NCI-H1092 treated with DMSO at 0.1 percent for 48 hours (cell line): ENCODE data around the gene RASGRP3.

Source experiments
- DNase-seq: peaks from one replicate; lab custom pipeline; 2025; lab: John Stamatoyannopoulos, UW

The RASGRP3 gene

DNA sequence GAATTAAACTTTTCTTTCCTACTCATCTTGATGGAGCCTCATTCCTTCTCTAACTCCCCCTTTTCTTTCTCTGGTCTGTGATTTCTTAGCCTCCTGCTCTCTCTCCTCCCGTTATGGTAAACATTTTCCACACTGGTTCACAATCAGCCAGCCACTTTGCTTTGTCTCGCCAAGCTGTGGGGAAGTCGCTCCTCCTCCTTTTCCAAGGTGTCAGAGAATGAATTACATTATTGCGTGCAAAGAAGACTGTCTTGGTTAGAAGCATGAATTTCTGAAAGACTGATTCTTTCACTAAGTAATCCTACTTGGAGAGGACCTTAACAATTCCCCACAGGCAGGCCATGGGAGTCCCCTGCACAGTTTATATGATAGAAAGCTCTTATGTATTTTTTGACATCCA lies 46.1 kb downstream of the RASGRP3 start:
- DNase-seq, result no peak

DNA sequence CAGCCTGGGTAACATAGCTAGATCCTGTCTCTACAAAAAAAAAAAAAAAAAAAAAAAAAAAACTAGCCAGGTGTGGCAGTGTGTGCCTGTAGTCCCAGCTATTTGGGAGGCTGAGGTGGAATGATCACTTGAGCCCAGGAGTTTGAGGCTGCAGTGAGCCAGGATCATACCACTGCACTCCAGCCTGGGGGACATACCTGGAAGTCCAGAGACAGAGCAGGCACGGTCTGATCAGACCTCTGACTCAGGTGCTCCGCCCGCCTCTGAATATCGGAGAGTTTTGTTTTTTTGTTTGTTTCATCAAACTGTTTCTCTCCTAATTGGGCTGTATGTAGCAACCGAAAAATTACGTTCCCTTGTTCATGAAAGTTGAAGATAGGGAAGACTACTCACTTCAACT lies 49.2 kb downstream of the RASGRP3 start:
- no peak for DNase-seq

DNA sequence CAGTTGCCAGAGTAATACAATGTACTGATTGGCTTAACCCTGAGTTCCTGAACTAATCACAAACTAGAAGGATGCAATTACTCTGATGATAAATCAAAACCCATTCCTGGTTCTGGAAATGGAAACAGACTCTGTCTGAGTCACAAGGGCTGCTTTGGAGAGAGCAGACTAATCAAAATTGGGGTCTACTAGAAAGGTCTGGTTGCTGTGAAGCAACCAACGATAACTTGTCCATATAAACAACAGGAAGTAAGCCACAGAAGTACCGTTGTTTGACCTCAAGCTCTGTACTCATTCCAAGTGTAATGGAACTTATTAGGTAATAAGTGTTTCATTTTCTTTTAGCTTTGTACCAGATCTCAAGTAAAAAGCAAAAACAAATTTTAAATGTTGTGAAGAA lies 49.7 kb downstream of the RASGRP3 start:
- DNase-seq, result no peak

GRCh38 chr2:33526921-33527320 lies 50.5 kb downstream of the RASGRP3 start:
- no peak for DNase-seq

DNA sequence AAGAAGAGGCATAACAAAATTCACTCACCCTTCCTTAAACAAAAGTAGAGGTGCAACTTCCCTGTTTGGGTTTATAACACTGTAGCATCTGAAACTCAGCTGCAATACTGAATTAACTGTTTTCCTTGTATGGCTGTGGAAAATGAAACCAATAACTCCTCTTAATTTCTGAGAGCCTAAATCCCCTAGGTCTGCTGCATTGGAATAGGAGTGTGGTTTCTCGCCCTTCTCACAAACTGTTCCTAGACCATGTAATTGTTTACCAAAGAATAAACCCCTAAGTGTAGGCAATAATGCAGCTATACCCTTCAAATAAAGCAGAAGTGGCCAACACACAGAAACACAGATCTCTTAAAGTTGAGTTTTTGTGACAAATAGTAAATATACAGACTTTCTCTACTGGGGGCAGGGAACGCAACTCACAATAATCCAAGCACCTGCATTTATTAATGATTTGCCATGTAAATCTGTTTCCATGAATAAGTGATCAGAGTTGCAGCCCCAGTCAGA lies 52.0 kb downstream of the RASGRP3 start:
- no peak for DNase-seq

- DNase-seq, result no peak
These were observed 53.5 kb downstream of the RASGRP3 start for GRCh38 chr2:33529771-33530481.

DNA sequence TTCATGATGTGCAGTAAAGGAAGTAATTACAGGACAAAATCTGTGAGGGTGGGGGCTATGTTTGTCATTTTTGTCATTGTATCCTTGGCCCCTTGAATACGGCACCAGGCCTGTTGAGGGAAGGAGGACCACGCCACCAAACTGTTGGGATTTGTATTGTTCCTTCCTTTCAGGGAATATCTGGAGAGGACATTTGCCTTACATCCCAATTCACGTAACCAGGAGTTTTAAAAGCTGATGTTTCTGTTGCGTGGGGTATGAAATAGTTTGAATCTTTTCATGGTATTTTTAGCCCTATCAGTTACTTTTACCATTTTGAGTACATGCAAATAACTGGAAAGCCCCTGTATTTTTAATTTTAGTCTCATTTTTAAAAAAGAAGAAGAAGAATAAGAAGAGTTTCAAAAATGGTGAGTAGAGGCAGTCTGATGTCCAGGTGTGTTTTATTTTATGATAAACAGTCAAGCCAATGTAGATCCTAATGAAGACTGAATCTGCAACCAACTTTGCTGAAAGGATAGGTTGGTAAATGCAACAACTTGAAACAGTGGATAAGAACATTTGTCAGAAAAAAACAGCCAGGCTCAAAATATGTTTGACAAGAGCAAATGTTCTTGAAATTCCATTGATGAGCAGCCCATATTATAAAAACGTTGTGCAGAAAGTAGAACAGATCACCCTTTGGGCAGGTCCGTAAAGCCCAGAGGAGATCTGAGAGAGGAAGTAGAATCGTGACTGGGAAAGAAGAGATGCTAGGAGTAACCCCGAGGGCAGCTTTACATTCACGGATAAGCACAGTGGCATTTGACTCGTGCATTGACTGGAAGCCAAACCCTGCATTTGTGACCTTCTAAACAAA lies 54.5 kb downstream of the RASGRP3 start:
- no peak for DNase-seq

DNA sequence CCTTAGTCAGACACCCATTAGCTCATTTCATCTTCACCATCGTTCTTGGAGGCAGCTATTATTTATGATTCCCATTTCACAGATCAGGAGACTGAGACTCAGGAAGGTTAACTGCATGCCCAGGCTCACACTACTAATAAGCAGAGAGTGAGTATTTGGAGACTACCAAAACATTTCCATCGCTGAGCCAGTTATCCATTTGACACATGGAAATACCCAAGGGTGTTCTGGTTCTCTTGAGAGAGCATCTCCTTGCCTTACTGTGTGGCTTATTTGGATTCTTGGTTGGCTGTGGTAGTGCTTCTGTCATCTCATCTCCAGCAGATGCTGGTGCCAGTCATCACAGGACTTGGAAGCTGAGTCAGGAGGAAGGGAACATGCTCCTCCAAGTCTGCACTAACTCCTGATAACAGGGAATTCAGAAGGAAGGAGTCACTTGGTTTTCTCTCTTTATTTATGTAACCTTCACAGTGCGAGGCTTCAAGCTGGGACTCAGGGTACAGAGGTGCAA lies 55.2 kb downstream of the RASGRP3 start:
- no peak for DNase-seq

GRCh38 chr2:33532146-33532545 lies 55.7 kb downstream of the RASGRP3 start:
- no peak for DNase-seq

GRCh38 chr2:33532966-33533365 lies 56.5 kb downstream of the RASGRP3 start:
- no peak for DNase-seq

GRCh38 chr2:33535421-33535820 lies 59.0 kb downstream of the RASGRP3 start:
- no peak for DNase-seq

DNA sequence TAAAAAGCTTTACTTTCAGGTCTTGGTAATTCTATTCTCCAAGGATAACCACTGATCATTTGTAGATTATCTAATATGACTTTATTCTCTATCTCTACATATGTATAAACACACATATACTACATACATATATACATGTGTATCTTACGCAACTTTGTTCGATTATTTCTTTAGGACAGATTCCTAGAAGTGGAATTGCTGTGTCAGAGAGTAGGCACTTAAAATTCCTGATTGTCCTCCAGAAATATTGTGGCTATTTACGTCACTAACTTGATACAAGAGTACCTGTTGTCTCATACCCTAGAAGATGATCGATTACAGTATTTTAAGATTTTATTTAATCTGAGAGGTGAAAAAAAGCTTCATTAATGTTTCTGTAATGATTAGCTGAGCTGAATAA lies 64.8 kb downstream of the RASGRP3 start:
- no peak for DNase-seq

- DNase-seq, result no peak
These were observed 73.8 kb downstream of the RASGRP3 start for GRCh38 chr2:33550206-33550605.

- DNase-seq, result no peak
These were observed 76.5 kb downstream of the RASGRP3 start for GRCh38 chr2:33552758-33553461.

GRCh38 chr2:33555681-33556080 lies 79.2 kb downstream of the RASGRP3 start:
- no peak for DNase-seq

- no peak for DNase-seq
These were observed 82.9 kb downstream of the RASGRP3 start for GRCh38 chr2:33559328-33559727.

- DNase-seq, result no peak
These were observed 83.6 kb downstream of the RASGRP3 start for GRCh38 chr2:33560017-33560416.

- no peak for DNase-seq
These were observed 85.4 kb downstream of the RASGRP3 start for GRCh38 chr2:33561872-33562271.

DNA sequence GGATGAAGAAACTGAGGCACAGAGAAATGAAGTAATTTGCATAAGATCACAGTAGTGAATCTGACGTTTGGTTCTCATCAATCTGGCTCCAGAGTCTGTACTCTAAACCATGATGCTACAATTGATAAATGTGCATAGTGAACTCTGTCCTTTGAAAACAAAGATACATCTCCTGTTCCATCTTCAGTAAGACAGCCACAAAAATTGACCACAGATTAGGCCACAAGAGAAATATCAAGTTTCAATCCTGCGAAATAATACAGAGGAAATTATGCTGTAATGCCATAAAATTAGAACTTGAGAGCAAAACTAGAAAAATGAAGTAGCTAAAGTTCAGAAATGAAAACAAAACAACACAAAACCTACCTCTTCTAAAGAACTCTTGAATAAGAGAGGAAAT lies 94.2 kb downstream of the RASGRP3 start:
- no peak for DNase-seq

GRCh38 chr2:33573657-33574056 lies 97.2 kb downstream of the RASGRP3 start:
- no peak for DNase-seq

DNA sequence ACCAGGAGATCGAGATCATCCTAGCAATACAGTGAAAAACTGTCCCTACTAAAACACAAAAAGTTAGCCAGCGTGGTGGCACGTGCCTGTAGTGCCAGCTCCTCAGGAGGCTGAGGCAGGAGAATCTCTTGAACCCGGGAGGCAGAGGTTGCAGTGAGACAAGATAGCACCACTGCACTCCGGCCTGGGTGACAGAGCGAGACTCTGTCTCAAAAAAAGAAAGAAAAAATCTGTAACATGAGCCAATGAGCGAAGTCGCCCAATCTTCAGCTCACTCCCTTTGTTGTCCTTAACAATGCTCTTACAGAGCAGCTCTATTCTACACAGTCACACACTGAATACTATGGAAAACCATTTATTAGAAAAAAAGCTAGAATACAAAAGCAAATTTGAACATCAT lies 100.6 kb downstream of the RASGRP3 start:
- DNase-seq, result no peak

GRCh38 chr2:33577668-33578067 lies 101.2 kb downstream of the RASGRP3 start:
- no peak for DNase-seq
